ENCODE measurements around the gene DOK4.

GRCh38 chr16:57532266-57532625, 46.0 kb upstream of the DOK4 start:
- no peak for TF ChIP-seq POLR2A (IDR thresholded peaks at IDR 0.05)
- no peak for TF ChIP-seq EP300 (IDR thresholded peaks at IDR 0.05)
- TF ChIP-seq CTCF (IDR thresholded peaks at IDR 0.05) = no peak
- no peak for TF ChIP-seq POLR2AphosphoS5 (IDR thresholded peaks at IDR 0.05)

Measured in gastroesophageal sphincter (tissue), 3 donors.